Naive thymus-derived CD4-positive, alpha-beta T cell (primary cell): ENCODE data around the gene LPCAT1. TPM values are rescaled to one million over a fixed set of nuclear protein-coding genes. Genes with fewer than 3 reads are reported as not detected.

Experiments used
- ATAC-seq: fragments of 150-1000 bp; cut with Tn5 transposase; 2 replicates; pipeline ENCODE4 v1.10.0; 2021; ENCODE audit warnings: mild to moderate bottlenecking, moderate library complexity
- CTCF ChIA-PET: fragments of 350-600 bp; sonication (Branson Sonifier 250); formaldehyde crosslinking; loops from one replicate; lab custom pipeline; 2021; ENCODE audit warnings: antibody characterized with exemption; lab: Charles Lee
- POLR2A ChIA-PET: fragments of 350-600 bp; sonication (Branson Sonifier 250); formaldehyde crosslinking; loops from one replicate; lab custom pipeline; 2021; ENCODE audit warnings: antibody characterized with exemption, inconsistent platforms; lab: Charles Lee
- DNase-seq, 9 donors: peaks; one replicate each; pipeline versions ENCODE4 v3.0.0 to v3.0.0-alpha.2; 2020 to 2022; ENCODE audit warnings: mixed read lengths in 1 of 9
- H3K27ac ChIP-seq: one replicate; pipeline ENCODE4 v1.7.0; 2013; ENCODE audit warnings: mild to moderate bottlenecking, low read depth, low read length, moderate library complexity
- H3K27me3 ChIP-seq, 2 donors: one replicate each; pipeline ENCODE4 v1.7.0; 2013; ENCODE audit warnings: low read length in 2 of 2, mild to moderate bottlenecking in 2 of 2, moderate library complexity in 2 of 2; ENCODE audit not compliant: control insufficient read depth in 2 of 2, insufficient read depth in 2 of 2
- H3K36me3 ChIP-seq, 3 experiments: 1 replicate in 2 of 3; 2 replicates in 1 of 3; pipeline ENCODE4 v1.7.0; 2013; ENCODE audit warnings: low read length in 3 of 3, mild to moderate bottlenecking in 3 of 3, moderate library complexity in 1 of 3; ENCODE audit not compliant: insufficient read depth in 3 of 3, control insufficient read depth in 2 of 3
- H3K4me1 ChIP-seq, 2 donors: one replicate each; pipeline ENCODE4 v1.7.0; 2013; ENCODE audit warnings: low read length in 2 of 2, mild to moderate bottlenecking in 2 of 2, moderate library complexity in 1 of 2; ENCODE audit not compliant: control insufficient read depth in 2 of 2, insufficient read depth in 2 of 2
- H3K4me3 ChIP-seq: 2 replicates; pipeline ENCODE4 v1.7.0; 2013; ENCODE audit warnings: mild to moderate bottlenecking, low read length
- H3K9me3 ChIP-seq, 3 experiments: 1 replicate in 2 of 3; 2 replicates in 1 of 3; pipeline ENCODE4 v1.7.0; 2013; ENCODE audit warnings: low read length in 3 of 3; ENCODE audit not compliant: control insufficient read depth in 2 of 3
- H3K27ac Mint-ChIP-seq, 9 donors: one replicate each; pipeline ENCODE4 v1.8.0; 2020 to 2022; ENCODE audit warnings: mixed read lengths in 9 of 9, mild to moderate bottlenecking in 8 of 9, moderate library complexity in 5 of 9, inconsistent platforms in 2 of 9
- H3K27me3 Mint-ChIP-seq, 5 donors: one replicate each; pipeline ENCODE4 v1.8.0; 2021 to 2022; ENCODE audit warnings: mixed read lengths in 5 of 5, mild to moderate bottlenecking in 1 of 5
- H3K36me3 Mint-ChIP-seq, 5 donors: one replicate each; pipeline ENCODE4 v1.8.0; 2020 to 2022; ENCODE audit warnings: mixed read lengths in 5 of 5, mild to moderate bottlenecking in 3 of 5, inconsistent platforms in 1 of 5
- H3K4me1 Mint-ChIP-seq, 7 donors: one replicate each; pipeline ENCODE4 v1.8.0; 2020 to 2022; ENCODE audit warnings: mixed read lengths in 7 of 7, mild to moderate bottlenecking in 3 of 7, inconsistent platforms in 1 of 7
- H3K4me3 Mint-ChIP-seq, 10 donors: one replicate each; pipeline ENCODE4 v1.8.0; 2020 to 2022; ENCODE audit warnings: mild to moderate bottlenecking in 10 of 10, mixed read lengths in 10 of 10, moderate library complexity in 6 of 10, inconsistent platforms in 2 of 10
- H3K9me3 Mint-ChIP-seq, 11 donors: one replicate each; pipeline ENCODE4 v1.8.0; 2020 to 2022; ENCODE audit warnings: mixed read lengths in 11 of 11, mild to moderate bottlenecking in 4 of 11, inconsistent platforms in 1 of 11, moderate library complexity in 1 of 11
- intact Hi-C, 2 donors: fragments of 100-400 bp; cut with micrococcal nuclease; formaldehyde crosslinking; loops; one replicate each; pipeline ENCODE4 v1.15.1; 2023
- polyA plus RNA-seq, 2 donors: library from polyadenylated mRNA; unstranded; fragments of 300-500 nt; fragmentation: Illumina TruSeq; gene quantifications; one replicate each; pipeline ENCODE4 v1.2.3, GENCODE V29; 2021
- total RNA-seq, 6 experiments: library from RNA in 5 of 6; stranded (reverse) in 5 of 6; gene quantifications; 1 replicate in 5 of 6; 2 replicates in 1 of 6; pipeline ENCODE4 v1.2.3 and lab custom pipeline; 2021 to 2026

Gene LPCAT1
- total and polyA plus RNA-seq, 7 experiments from 2014 or later = 9.9 to 89.4 (median 40.9) TPM

DNA sequence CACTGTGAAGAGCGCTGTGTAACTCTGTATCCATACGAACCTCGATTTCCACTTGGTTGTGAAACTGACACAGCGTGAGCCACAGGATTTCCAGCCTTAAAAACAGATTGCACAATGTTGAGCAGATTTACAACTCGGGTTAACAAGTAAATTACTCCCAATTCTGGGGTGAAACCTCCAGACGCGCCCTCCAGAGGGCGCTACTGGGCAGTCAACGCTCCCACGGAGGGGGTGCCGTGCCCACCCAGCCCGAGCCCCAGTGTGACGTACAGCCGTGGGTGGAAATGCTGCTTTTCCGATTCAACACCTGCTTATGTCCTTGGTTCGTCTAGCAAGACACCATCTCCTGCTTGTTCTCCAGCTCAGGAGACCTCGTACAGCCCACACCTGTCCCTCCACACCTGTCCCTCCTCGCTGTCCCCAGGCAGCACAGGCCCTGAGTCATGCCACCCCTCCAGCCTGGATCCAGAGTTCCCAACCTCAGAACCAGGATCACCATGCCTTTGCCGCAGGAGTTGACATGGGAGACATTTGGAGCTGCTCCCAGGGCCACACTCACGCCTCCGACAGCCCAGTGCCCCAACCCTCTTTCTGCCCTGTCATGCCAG, 44.1 kb downstream of the LPCAT1 start:
- no peaks in the 10 kb centered on the region for H3K27me3 ChIP-seq
- Mint-ChIP-seq H3K4me3 (no peak overlapping the region), H3K27ac (peak overlapping the region in 1 of 9 donors; percentile 9), H3K9me3 (no peaks in the 10 kb centered on the region), H3K27me3 (no peaks in the 10 kb centered on the region), H3K36me3 (peaks cover 0 to 17% (median 3%) of the 10 kb centered on the region in 5 donors), H3K4me1 (peaks cover 0 to 15% (median 5%) of the 10 kb centered on the region in 7 donors)
- ChIA-PET CTCF (interaction anchor here (0.6 to 3.1 kb wide), 3 partner anchors 161 to 168 kb away, joined by 3 to 18 read pairs (median 4); no protein-coding TSS in a partner anchor), POLR2A (interaction anchor here (0.6 kb wide), 1 partner anchor 12 kb away, joined by 3 read pairs; no protein-coding TSS in a partner anchor)
- intact Hi-C loops = loop anchor here (1.0 to 5.0 kb wide), 3 partner anchors 92 to 166 kb away; no protein-coding TSS in a partner anchor
- H3K27ac ChIP-seq = no peak overlapping the region
- no peaks in the 10 kb centered on the region for H3K4me1 ChIP-seq
- ATAC-seq (peak; percentile 56), DNase-seq (peak in 8 of 9 donors; percentile 29 to 49 (median 39))
- no peak overlapping the region for H3K4me3 ChIP-seq
- H3K36me3 ChIP-seq = peaks cover 0 to 34% (median 13%) of the 10 kb centered on the region in 3 experiments
- no peaks in the 10 kb centered on the region for H3K9me3 ChIP-seq

DNA sequence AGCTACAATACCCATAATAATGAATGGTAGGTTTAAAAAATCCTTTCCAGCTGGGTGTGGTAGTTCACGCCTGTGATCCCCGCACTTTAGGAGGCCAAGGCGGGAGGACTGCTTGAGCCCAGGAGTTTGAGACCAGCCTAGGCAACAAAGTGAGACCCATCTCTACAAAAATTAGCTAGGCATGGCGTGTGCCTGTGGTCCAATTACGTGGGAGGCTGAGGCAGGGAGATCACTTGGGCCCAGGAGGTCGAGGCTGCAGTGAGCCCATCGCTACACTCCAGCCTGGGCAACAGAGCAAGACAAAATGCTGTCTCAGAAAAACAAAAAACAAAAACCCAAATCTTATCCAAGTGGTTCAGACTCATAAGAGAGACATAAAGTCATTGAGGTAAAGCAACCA, 44.7 kb downstream of the LPCAT1 start:
- intact Hi-C loops = loop anchor here (1.0 to 5.0 kb wide), 3 partner anchors 92 to 166 kb away; no protein-coding TSS in a partner anchor
- Mint-ChIP-seq H3K36me3 (peaks cover 0 to 21% (median 3%) of the 10 kb centered on the region in 5 donors), H3K27me3 (no peaks in the 10 kb centered on the region), H3K27ac (no peak overlapping the region), H3K4me3 (no peak overlapping the region), H3K4me1 (peaks cover 0 to 15% (median 5%) of the 10 kb centered on the region in 7 donors), H3K9me3 (no peaks in the 10 kb centered on the region)
- H3K27ac ChIP-seq = no peak overlapping the region
- DNase-seq (no peak), ATAC-seq (no peak)
- peaks cover 0 to 41% (median 13%) of the 10 kb centered on the region in 3 experiments for H3K36me3 ChIP-seq
- no peaks in the 10 kb centered on the region for H3K9me3 ChIP-seq
- no peaks in the 10 kb centered on the region for H3K27me3 ChIP-seq
- ChIA-PET CTCF (interaction anchor here (3.1 kb wide), 1 partner anchor 165 kb away, joined by 18 read pairs; no protein-coding TSS in a partner anchor), POLR2A (interaction anchor here (0.6 kb wide), 2 partner anchors 11 to 13 kb away, joined by 3 read pairs; no protein-coding TSS in a partner anchor)
- H3K4me1 ChIP-seq = no peaks in the 10 kb centered on the region
- no peak overlapping the region for H3K4me3 ChIP-seq

DNA sequence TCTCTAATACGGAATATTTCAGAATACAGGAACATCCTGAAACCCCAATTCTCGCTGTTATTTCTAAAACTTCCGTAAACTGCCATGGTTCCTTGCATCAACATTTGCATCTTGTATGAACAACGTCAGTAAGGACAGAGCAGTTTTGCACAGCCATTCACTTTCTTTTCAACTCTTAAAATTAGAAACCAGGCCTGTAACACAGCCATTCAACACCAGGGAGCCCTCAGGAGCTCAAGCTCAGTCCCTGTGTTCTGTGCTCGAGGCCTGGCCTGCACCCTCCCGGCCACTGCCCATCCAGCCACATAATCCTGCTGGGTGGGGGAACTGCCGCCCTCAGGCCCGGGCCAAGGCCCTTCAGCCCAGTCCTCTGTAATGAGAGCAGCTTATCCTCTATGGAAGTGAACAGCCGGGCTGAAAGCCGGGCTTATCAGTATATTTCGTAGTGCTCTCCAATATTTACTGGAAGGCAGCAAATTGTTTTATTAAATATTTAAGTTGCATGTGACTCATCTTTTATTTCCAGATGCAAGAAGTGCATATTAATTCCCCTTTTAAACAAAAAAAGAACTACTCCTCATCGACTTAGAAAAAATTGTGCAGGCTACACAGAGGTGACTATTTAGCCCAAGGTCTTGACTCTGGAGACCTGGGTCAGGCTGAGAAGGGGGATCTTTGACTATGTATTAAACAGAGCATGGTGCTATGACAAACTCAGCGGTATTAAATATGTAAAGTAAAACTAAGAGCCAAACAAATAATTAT, 45.3 kb downstream of the LPCAT1 start:
- Histone ChIP-seq H3K9me3 (no peaks in the 10 kb centered on the region), H3K27me3 (no peaks in the 10 kb centered on the region), H3K36me3 (peaks cover 0 to 43% (median 13%) of the 10 kb centered on the region in 3 experiments), H3K4me1 (no peaks in the 10 kb centered on the region), H3K4me3 (no peak overlapping the region), H3K27ac (no peak overlapping the region)
- H3K4me1 Mint-ChIP-seq = peaks cover 0 to 15% (median 5%) of the 10 kb centered on the region in 7 donors
- no peak overlapping the region for H3K27ac Mint-ChIP-seq
- ChIA-PET CTCF (interaction anchor here (3.1 kb wide), 1 partner anchor 166 kb away, joined by 18 read pairs; no protein-coding TSS in a partner anchor), POLR2A (interaction anchor here (0.6 kb wide), 1 partner anchor 14 kb away, joined by 3 read pairs; no protein-coding TSS in a partner anchor)
- H3K9me3 Mint-ChIP-seq = no peaks in the 10 kb centered on the region
- intact Hi-C loops = loop anchor here (1.0 to 5.0 kb wide), 3 partner anchors 91 to 167 kb away; no protein-coding TSS in a partner anchor
- ATAC-seq (peak; percentile 3), DNase-seq (no peak)
- no peak overlapping the region for H3K4me3 Mint-ChIP-seq
- peaks cover 0 to 24% (median 3%) of the 10 kb centered on the region in 5 donors for H3K36me3 Mint-ChIP-seq
- H3K27me3 Mint-ChIP-seq = no peaks in the 10 kb centered on the region

DNA sequence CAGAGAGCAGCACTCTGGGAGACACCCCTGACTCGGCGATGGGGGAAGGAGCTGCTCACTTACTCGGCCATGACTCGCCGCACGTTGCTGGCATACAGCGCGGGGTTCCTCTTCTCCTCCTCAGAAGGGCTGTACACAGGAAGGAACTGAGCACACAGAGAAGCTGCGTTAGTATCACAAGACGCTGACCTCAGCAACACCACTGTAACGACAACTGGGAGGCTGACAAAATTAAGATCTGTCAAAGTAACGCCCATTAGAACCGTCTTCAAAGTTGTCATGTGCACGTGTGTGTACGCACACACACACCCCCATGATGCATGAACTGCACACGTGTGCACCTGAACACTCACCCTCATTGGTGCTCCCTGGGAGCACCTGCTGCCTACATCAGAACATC, 46.4 kb downstream of the LPCAT1 start:
- no peaks in the 10 kb centered on the region for H3K27me3 ChIP-seq
- no peak overlapping the region for H3K27ac ChIP-seq
- H3K36me3 ChIP-seq = peaks cover 0 to 46% (median 13%) of the 10 kb centered on the region in 3 experiments
- no peak overlapping the region for H3K4me3 ChIP-seq
- no peaks in the 10 kb centered on the region for H3K9me3 ChIP-seq
- ChIA-PET CTCF (interaction anchor here (1.1 kb wide), 1 partner anchor 35 kb away, joined by 5 read pairs; no protein-coding TSS in a partner anchor), POLR2A (no interaction called here)
- peaks cover 0 to 15% (median 5%) of the 10 kb centered on the region in 7 donors for H3K4me1 Mint-ChIP-seq
- no peak overlapping the region for H3K27ac Mint-ChIP-seq
- ATAC-seq = peak; percentile 68
- DNase-seq = no peak
- H3K4me1 ChIP-seq = no peaks in the 10 kb centered on the region
- no peaks in the 10 kb centered on the region for H3K27me3 Mint-ChIP-seq
- intact Hi-C loops = loop anchor here in 1 of 2 donors (5.0 kb wide), 1 partner anchor 90 kb away; no protein-coding TSS in a partner anchor
- H3K36me3 Mint-ChIP-seq = peaks cover 0 to 31% (median 3%) of the 10 kb centered on the region in 5 donors
- H3K4me3 Mint-ChIP-seq = no peak overlapping the region
- H3K9me3 Mint-ChIP-seq = no peaks in the 10 kb centered on the region

DNA sequence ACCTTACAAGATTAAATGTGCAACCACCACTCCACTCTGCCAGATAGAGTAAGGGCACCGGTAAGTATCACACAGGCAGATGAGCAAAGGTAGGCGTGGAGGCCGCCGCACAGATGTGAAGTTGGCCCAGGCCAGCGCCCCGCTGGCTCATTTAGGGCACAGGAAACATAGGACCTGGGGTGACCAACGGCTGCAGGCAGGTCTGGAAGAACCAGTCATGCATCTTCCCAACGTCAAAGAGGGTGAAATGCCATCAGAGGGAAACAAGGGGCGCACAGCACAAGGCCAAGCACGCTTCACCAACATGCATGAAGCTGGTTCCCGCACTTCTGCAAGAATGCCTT, 46.8 kb downstream of the LPCAT1 start:
- Mint-ChIP-seq H3K36me3 (peaks cover 0 to 31% (median 3%) of the 10 kb centered on the region in 5 donors), H3K9me3 (no peaks in the 10 kb centered on the region), H3K27ac (no peak overlapping the region), H3K27me3 (no peaks in the 10 kb centered on the region), H3K4me1 (peaks cover 0 to 16% (median 5%) of the 10 kb centered on the region in 7 donors), H3K4me3 (no peak overlapping the region)
- H3K4me1 ChIP-seq = no peaks in the 10 kb centered on the region
- CTCF ChIA-PET = interaction anchor here (1.1 kb wide), 1 partner anchor 34 kb away, joined by 5 read pairs; no protein-coding TSS in a partner anchor
- no peak overlapping the region for H3K4me3 ChIP-seq
- DNase-seq (no peak), ATAC-seq (no peak)
- no peak overlapping the region for H3K27ac ChIP-seq
- no peaks in the 10 kb centered on the region for H3K27me3 ChIP-seq
- intact Hi-C loops = loop anchor here in 1 of 2 donors (5.0 kb wide), 1 partner anchor 90 kb away; no protein-coding TSS in a partner anchor
- POLR2A ChIA-PET = no interaction called here
- no peaks in the 10 kb centered on the region for H3K9me3 ChIP-seq
- H3K36me3 ChIP-seq = peaks cover 0 to 46% (median 13%) of the 10 kb centered on the region in 3 experiments
